Measurements from ENCODE around the gene ERAP2. TPM values are rescaled to one million over a fixed set of nuclear protein-coding genes. Genes with fewer than 3 reads are reported as not detected.
"Not testable (repeated sequence)": the region's sequence is repeated elsewhere in the genome, so short reads cannot be mapped to it uniquely, and the experiment has no call there.

Gene ERAP2
- total RNA-seq, 1 donor from 2014 or later: 5.5 TPM

- no peak for DNase-seq
Observed at GRCh38 chr5:96896806-96897205, 20.5 kb downstream of the ERAP2 start.

DNA sequence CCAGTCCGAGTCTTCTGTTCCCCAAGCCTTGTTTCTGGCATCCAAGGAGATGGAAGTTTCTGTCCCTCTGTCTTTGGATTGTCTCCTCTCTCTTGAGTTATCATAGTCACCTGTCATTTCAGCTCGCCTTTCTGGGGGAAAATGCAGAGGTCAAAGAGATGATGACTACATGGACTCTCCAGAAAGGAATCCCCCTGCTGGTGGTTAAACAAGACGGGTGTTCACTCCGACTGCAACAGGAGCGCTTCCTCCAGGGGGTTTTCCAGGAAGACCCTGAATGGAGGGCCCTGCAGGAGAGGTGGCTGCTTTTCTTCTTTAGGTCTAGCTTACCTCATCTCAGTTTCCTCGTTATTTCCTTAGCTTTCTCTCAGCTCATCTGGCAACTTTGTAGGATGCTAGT is 25.1 kb downstream of the ERAP2 start:
- DNase-seq: no peak

GRCh38 chr5:96901841-96902240 is 25.5 kb downstream of the ERAP2 start:
- no peak for DNase-seq

- DNase-seq: no peak
Observed at GRCh38 chr5:96902876-96903275, 26.6 kb downstream of the ERAP2 start.

DNA sequence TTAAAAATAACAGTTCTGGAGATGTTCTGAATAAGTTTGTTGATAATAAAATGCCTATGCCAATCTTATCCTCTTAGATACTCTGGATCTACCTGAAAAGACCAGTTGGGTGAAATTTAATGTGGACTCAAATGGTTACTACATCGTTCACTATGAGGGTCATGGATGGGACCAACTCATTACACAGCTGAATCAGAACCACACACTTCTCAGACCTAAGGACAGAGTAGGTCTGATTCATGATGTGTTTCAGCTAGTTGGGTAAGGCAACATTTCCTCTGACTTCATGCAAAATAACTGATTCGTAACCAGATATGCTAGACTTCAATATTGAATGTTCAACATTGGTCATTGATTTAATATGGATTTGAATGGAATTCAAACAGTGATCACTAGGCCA is 27.0 kb downstream of the ERAP2 start:
- DNase-seq: no peak

- no peak for DNase-seq
Observed at GRCh38 chr5:96904054-96904931, 28.0 kb downstream of the ERAP2 start.

GRCh38 chr5:96905864-96906263 is 29.6 kb downstream of the ERAP2 start:
- no peak for DNase-seq

DNA sequence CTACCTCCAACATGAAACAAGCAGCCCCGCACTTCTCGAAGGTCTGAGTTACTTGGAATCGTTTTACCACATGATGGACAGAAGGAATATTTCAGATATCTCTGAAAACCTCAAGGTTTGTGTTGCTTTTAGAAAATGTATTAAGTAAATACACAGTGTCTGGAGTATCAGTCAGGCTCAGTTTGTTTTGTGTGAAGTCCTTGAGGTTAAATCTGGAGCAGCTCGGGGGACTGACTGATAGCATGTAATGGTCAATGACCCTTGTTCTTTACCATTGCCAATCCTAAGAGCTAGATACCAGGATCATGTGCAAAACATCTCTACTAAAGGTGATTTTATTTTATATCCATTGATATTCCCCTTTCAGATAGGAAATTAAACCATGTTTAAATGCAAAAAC is 32.7 kb downstream of the ERAP2 start:
- no peak for DNase-seq

- DNase-seq: no peak
Observed at GRCh38 chr5:96909435-96909834, 33.1 kb downstream of the ERAP2 start.

GRCh38 chr5:96911139-96911538 is 34.8 kb downstream of the ERAP2 start:
- no peak for DNase-seq

GRCh38 chr5:96913233-96913632 is 36.9 kb downstream of the ERAP2 start:
- DNase-seq: no peak

DNA sequence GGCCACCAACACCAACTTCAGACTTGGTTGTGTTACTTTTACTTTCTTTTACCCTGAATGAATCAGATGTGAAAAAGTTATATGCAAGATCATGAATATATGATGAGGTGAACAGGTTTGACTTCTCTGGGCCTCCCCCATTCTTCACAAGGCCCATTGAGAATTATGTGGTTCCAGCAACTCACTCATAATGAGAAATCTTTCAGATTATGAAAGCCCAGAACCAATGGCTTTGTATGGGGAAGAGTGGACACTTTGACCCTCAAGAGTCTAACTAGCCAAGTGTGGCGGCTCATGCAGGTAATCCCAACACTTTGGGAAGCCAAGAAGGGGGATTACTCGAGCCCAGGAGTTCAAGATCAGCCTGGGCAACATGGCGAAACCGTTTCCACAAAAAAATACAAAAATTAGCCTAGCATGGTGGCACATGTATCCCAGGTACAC is 43.5 kb downstream of the ERAP2 start:
- no peak for DNase-seq

DNA sequence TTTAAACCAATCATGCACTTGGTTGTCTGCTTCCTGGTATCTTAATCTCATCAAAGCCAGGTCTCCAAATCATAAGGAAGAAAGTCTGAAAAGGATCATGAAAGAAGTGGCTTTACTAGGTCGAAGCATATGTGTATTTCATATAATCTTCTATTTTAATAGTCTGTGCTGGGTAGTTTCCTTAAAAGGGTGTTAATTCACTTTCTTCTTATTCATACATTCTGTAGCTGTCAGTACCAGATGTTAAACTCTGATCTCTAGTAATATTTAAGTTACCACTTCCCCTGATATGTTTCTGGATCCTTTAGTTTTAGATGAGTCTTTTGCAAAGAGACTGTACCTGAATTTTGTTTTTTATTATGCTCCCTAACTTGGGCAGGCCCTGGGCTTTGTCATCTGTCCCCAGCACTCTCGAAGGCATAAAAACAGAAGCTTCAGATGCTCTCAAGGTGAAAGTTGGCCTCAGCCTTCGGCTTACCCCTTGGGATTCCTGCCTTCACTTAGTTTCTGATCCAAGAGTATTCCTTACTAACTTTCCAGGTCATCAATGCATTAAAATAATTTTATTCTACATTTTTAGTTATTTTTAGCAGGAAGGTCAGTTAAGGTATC is 44.5 kb downstream of the ERAP2 start:
- DNase-seq: no peak

DNA sequence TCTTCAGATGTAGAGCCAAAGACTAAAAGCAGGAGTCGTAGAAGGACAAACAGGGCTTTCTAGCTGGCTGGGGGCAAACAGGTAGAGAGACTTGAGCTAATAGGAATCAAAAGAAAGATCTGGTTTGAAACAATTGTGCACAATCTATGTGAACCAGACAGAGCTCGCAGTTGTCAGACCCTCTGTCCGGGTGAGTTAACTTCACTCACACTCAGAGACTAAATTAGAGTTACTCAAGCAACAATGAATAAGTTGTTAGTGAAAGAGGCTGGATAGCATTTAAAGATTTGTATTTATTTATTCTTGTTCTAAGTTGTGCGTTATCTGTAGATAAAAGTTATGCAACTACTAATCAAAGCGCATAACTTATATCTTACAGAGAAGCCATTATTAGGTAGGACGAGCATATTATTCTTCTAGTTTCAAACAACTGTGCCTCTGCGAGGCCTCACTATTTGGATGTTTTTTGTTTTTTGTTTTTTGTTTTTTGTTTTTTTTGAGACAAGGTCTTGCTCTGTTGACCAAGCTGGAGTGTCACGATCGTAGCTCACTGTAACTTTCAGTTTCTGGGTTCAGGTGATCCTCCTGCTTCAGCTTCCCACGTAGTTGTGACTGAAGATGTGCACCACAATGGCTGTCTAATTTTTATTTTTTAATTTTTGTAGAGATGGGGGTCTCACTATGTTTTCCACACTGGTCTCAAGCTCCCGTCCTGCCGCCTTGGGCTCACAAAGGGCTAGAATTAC is 46.4 kb downstream of the ERAP2 start:
- DNase-seq: no peak

DNA sequence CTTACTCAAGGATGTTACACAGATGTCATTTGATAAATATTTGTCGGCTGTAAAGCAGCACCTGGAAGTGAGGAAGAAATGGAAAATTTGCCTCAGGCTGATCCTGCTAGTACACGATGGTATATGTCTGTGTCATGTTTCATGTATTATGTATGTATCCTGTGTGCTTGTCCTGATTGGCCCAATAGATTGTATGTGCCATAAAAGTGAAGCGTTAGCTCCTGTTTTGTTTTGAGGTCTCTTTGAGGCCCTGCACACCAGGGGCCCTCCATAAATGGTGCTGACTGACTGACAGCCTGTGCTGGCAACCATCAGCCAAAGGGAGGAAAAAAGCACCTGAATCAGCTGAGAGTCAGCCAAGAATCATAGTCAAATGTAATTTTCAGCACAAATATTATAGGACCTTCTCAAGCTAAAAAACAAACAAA is 47.7 kb downstream of the ERAP2 start:
- peak; percentile 31 for DNase-seq

DNA sequence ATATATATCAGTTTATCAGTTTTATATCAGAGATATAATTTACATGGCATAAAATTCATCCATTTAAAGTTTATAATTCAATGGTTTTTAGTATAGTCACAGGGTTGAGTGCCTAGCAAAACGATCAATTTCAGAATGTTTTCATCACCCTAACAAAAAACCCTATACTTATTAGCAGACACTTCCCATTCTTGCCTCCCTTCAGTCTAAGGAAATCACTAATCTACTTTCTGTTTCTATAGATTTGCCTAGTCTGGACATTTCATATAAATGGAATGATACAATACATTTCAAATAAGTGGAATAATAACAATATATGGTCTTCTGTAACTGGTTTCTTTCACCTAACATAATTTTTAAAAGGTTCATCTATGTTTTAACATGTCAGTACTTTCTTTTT is 50.0 kb downstream of the ERAP2 start:
- no peak for DNase-seq

GRCh38 chr5:96927008-96927407 is 50.7 kb downstream of the ERAP2 start:
- no peak for DNase-seq

GRCh38 chr5:96928931-96929708 is 52.8 kb downstream of the ERAP2 start:
- no peak for DNase-seq

DNA sequence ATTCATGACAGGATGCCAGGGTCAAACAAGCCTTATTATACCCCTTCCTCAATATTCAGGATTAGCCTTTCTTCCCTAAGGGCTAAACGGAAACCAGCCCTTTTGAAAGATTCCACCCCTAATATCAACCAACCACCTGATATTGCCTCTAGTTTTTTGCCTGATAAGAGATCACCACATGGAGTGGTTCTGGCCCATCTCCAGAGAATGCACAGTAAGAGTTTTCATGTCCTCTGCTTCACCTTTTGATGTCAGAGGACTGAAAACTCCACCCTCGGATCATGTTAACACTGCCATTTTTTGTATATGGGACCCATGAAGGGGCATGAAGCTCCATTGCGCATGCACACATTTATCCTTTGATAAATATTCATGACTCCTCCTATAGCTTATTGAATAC is 53.8 kb downstream of the ERAP2 start:
- no peak for DNase-seq

DNA sequence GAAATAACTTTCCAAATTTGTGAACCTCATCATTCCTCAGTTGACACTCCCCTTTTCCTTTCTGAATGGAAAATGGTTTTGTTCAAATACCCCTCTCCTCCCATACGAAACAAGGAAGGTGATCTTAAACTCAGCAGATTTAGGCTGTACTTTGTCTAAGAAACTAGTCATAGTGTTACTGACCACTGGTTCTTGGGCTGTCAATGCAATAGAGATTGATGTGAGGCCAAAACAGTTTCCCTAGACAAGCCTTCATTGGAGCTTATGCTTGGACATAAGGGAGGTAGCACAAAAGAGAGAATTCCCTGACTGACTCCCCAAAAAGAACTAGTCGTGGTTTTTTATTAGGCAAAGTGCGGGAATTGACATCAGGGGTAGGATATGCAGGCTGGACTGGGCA is 54.3 kb downstream of the ERAP2 start:
- DNase-seq: no peak

DNA sequence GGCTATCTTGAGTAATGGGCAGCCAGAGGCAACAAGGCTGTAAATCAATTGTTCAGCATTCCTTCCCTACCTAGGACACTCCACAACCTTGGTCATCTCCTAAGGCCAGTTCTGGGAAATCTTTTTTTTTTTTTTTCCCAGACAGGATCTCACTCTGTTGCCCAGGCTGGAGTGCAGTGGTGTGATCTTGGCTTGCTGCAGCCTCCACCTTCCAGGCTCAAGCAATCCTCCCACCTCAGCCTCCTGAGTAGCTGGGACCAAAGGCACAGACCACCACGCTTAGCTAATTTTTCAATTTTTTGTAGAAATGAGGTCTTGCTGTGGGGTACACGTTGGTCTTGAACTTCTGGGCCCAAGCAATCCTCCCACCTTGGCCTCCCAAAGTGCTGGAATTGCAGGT is 54.7 kb downstream of the ERAP2 start:
- DNase-seq: not testable (repeated sequence)

GRCh38 chr5:96931605-96932004 is 55.3 kb downstream of the ERAP2 start:
- no peak for DNase-seq
